Measurements from ENCODE around the gene MEX3B. TPM values are rescaled to one million over a fixed set of nuclear protein-coding genes. Genes with fewer than 3 reads are reported as not detected.
A peak's percentile ranks its signal among the peaks of the same experiment; 100 is the strongest.

The MEX3B gene
- polyA plus RNA-seq, 4 donors = 0.95 to 3.0 TPM; not detected in 2

DNA sequence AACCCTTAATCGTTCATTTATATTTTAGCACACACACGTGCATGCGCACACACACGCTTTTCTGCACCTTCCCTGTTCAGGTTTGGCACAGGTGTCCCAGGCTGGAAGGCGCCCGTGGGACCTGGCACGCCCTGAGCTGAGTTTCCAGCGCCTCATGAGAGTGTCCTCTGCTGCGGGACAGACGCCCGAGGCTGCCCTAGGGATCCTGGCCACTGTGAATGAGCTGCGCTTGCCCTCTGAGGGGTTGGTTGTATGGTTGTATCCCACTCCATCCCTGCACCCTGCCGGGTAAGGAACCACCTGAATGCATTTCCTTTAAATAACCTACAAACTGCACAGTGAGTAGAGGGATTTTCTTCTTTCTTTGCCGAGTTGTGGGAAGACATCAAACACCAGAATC, 12.2 kb upstream of the MEX3B start:
- WGBS, 3 donors = 4 to 8% (median 6%) methylated on average over 14 of the region's 14 CpGs
- H3K36me3 ChIP-seq (ENCODE audit: control insufficient read depth in 3 of 3, insufficient read depth in 2 of 3, low read depth in 1 of 3, low read length in 3 of 3) = no peaks in the 10 kb centered on the region
- H3K4me1 ChIP-seq (ENCODE audit: control insufficient read depth in 3 of 3, insufficient read depth in 2 of 3, low read depth in 1 of 3, low read length in 2 of 3) = no peaks in the 10 kb centered on the region
- DNase-seq (no peak), FAIRE-seq (no peak)
- no peak overlapping the region for H3K4me3 ChIP-seq (ENCODE audit: low read depth in 1 of 3, low read length in 3 of 3)
- no peak overlapping the region for H3K27ac ChIP-seq (ENCODE audit: low read depth in 1 of 3, low read length in 2 of 3)
- no peaks in the 10 kb centered on the region for H3K9me3 ChIP-seq (ENCODE audit: control insufficient read depth in 2 of 2, insufficient read depth in 1 of 2, low read depth in 1 of 2, low read length in 1 of 2)
- peaks cover 0 to 28% (median 12%) of the 10 kb centered on the region in 3 donors for H3K27me3 ChIP-seq (ENCODE audit: control insufficient read depth in 3 of 3, insufficient read depth in 3 of 3, low read length in 3 of 3)

DNA sequence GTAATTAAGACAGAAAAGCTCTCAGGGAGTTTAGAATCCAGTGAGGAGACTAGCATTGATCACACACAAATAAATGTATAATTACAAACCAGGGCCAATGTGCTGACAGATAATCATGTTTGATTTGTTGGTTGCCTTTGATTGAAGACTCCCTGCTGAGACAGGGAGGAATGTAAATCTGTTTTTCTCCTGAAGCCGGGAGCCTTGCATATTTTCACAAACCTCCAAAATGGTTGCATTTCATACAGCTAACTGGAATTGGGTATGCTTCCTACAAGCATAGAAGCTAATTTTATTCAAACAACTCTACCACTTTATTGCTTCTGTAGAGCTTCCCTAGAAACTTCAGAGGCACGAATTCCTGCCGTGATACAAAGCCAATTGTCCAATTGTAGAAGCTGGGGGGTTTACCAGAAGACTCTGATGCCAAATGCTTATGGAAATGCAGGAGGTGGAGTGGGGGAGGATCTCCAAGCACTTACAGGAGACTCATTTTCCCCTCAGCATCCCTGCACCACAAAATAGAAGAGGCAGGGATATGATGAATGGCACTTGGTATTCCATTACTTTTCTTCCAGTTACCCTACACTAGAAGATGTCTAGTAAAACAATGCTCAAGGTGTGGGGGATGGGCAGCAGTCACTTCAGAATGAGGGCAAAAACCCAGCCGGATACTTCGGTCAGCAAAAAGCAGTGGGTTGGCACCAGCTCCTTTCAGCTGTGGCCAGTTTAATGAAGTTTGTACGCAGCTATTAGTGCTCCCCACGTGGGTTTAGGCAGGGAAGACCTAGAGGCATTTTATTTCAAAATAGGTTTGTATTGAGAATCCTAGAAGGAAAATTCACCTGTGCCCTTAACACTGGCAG, 11.4 kb upstream of the MEX3B start:
- DNase-seq (no peak), FAIRE-seq (no peak)
- H3K36me3 ChIP-seq (ENCODE audit: control insufficient read depth in 3 of 3, insufficient read depth in 2 of 3, low read depth in 1 of 3, low read length in 3 of 3) = no peaks in the 10 kb centered on the region
- no peak overlapping the region for H3K4me3 ChIP-seq (ENCODE audit: low read depth in 1 of 3, low read length in 3 of 3)
- H3K4me1 ChIP-seq (ENCODE audit: control insufficient read depth in 3 of 3, insufficient read depth in 2 of 3, low read depth in 1 of 3, low read length in 2 of 3) = no peaks in the 10 kb centered on the region
- no peak overlapping the region for H3K27ac ChIP-seq (ENCODE audit: low read depth in 1 of 3, low read length in 2 of 3)
- WGBS, 3 donors = 17 to 25% (median 22%) methylated on average over 7 of the region's 7 CpGs
- H3K9me3 ChIP-seq (ENCODE audit: control insufficient read depth in 2 of 2, insufficient read depth in 1 of 2, low read depth in 1 of 2, low read length in 1 of 2) = no peaks in the 10 kb centered on the region
- H3K27me3 ChIP-seq (ENCODE audit: control insufficient read depth in 3 of 3, insufficient read depth in 3 of 3, low read length in 3 of 3) = peaks cover 0 to 24% (median 11%) of the 10 kb centered on the region in 3 donors

DNA sequence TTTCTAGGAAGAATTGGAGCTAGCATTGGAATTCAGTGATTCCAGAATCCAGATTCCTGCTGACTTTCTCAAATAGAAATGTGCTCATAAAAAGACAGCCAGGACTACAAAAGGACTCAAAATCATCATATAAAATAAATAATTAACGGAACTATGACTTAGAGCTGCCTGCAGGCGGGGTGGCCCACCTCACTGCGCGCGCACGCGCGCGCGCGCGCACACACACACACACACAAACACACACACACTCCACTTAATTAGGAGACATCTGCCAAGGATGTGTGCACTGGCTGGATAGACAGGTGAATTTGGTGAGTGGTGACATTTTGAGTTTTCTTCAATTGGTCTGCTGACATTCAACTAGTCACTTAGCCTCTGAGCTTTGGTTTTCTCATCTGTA, 6.9 kb upstream of the MEX3B start:
- 91 to 96% (median 92%) methylated on average over 12 of the region's 12 CpGs for WGBS, 3 donors
- no peak overlapping the region for H3K27ac ChIP-seq (ENCODE audit: low read depth in 1 of 3, low read length in 2 of 3)
- FAIRE-seq = no peak
- peaks cover 0 to 1% (median 0%) of the 10 kb centered on the region in 3 donors for H3K4me1 ChIP-seq (ENCODE audit: control insufficient read depth in 3 of 3, insufficient read depth in 2 of 3, low read depth in 1 of 3, low read length in 2 of 3)
- no peak for DNase-seq
- no peak overlapping the region for H3K4me3 ChIP-seq (ENCODE audit: low read depth in 1 of 3, low read length in 3 of 3)
- no peaks in the 10 kb centered on the region for H3K9me3 ChIP-seq (ENCODE audit: control insufficient read depth in 2 of 2, insufficient read depth in 1 of 2, low read depth in 1 of 2, low read length in 1 of 2)
- peaks cover 2 to 33% (median 8%) of the 10 kb centered on the region in 3 donors for H3K27me3 ChIP-seq (ENCODE audit: control insufficient read depth in 3 of 3, insufficient read depth in 3 of 3, low read length in 3 of 3)
- H3K36me3 ChIP-seq (ENCODE audit: control insufficient read depth in 3 of 3, insufficient read depth in 2 of 3, low read depth in 1 of 3, low read length in 3 of 3) = no peaks in the 10 kb centered on the region

DNA sequence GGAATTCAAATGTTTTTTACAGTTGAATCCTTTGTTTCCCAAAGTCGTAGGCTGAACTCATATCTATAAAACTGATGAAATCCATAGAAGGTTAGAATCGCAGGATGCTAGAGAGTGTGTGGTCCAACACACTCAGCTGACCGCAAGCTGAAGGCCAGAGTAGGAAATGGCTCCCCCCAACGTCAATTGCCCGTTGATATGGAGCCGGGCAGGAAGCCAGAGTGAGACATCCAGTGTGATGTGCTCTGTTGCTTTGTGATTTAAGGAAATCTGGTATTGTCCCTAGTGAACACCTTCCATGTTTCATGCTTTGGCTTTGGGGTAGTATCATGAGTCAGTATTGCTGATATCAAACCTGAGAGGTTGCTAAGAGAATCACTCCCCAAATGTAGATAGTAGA, 5.8 kb upstream of the MEX3B start:
- FAIRE-seq (no peak), DNase-seq (no peak)
- H3K36me3 ChIP-seq (ENCODE audit: control insufficient read depth in 3 of 3, insufficient read depth in 2 of 3, low read depth in 1 of 3, low read length in 3 of 3) = no peaks in the 10 kb centered on the region
- no peak overlapping the region for H3K27ac ChIP-seq (ENCODE audit: low read depth in 1 of 3, low read length in 2 of 3)
- H3K4me1 ChIP-seq (ENCODE audit: control insufficient read depth in 3 of 3, insufficient read depth in 2 of 3, low read depth in 1 of 3, low read length in 2 of 3) = peaks cover 0 to 5% (median 0%) of the 10 kb centered on the region in 3 donors
- no peak overlapping the region for H3K4me3 ChIP-seq (ENCODE audit: low read depth in 1 of 3, low read length in 3 of 3)
- H3K9me3 ChIP-seq (ENCODE audit: control insufficient read depth in 2 of 2, insufficient read depth in 1 of 2, low read depth in 1 of 2, low read length in 1 of 2) = no peaks in the 10 kb centered on the region
- 51 to 56% (median 53%) methylated on average over 6 of the region's 6 CpGs for WGBS, 3 donors
- H3K27me3 ChIP-seq (ENCODE audit: control insufficient read depth in 3 of 3, insufficient read depth in 3 of 3, low read length in 3 of 3) = peaks cover 3 to 27% (median 9%) of the 10 kb centered on the region in 3 donors

DNA sequence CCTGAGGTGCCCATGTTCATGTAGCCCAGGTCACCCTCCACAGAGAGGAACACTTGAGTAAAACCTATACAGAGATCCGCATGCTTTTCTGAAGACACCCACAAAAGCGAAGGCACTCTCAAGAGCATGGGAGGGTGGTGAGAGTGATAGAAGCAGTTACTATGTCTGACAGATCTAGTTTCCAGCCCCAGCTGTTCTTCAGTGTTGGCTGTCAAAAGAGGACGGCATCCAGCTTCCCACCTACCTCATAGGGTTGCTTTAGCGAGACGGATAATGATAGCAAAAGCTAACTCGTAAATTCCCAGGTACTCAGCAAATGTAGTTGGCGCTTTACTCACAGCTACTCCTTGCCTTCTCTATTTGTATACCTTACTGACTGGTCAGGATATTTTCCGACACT, 3.0 kb upstream of the MEX3B start:
- no peak for DNase-seq
- H3K4me1 ChIP-seq (ENCODE audit: control insufficient read depth in 3 of 3, insufficient read depth in 2 of 3, low read depth in 1 of 3, low read length in 2 of 3) = peaks cover 0 to 5% (median 0%) of the 10 kb centered on the region in 3 donors
- H3K4me3 ChIP-seq (ENCODE audit: low read depth in 1 of 3, low read length in 3 of 3) = no peak overlapping the region
- peaks cover 0 to under 1% (median 0%) of the 10 kb centered on the region in 3 donors for H3K36me3 ChIP-seq (ENCODE audit: control insufficient read depth in 3 of 3, insufficient read depth in 2 of 3, low read depth in 1 of 3, low read length in 3 of 3)
- no peak for FAIRE-seq
- no peak overlapping the region for H3K27ac ChIP-seq (ENCODE audit: low read depth in 1 of 3, low read length in 2 of 3)
- 74 to 83% (median 77%) methylated on average over 8 of the region's 8 CpGs for WGBS, 3 donors
- no peaks in the 10 kb centered on the region for H3K9me3 ChIP-seq (ENCODE audit: control insufficient read depth in 2 of 2, insufficient read depth in 1 of 2, low read depth in 1 of 2, low read length in 1 of 2)
- peaks cover 6 to 38% (median 11%) of the 10 kb centered on the region in 3 donors for H3K27me3 ChIP-seq (ENCODE audit: control insufficient read depth in 3 of 3, insufficient read depth in 3 of 3, low read length in 3 of 3)

DNA sequence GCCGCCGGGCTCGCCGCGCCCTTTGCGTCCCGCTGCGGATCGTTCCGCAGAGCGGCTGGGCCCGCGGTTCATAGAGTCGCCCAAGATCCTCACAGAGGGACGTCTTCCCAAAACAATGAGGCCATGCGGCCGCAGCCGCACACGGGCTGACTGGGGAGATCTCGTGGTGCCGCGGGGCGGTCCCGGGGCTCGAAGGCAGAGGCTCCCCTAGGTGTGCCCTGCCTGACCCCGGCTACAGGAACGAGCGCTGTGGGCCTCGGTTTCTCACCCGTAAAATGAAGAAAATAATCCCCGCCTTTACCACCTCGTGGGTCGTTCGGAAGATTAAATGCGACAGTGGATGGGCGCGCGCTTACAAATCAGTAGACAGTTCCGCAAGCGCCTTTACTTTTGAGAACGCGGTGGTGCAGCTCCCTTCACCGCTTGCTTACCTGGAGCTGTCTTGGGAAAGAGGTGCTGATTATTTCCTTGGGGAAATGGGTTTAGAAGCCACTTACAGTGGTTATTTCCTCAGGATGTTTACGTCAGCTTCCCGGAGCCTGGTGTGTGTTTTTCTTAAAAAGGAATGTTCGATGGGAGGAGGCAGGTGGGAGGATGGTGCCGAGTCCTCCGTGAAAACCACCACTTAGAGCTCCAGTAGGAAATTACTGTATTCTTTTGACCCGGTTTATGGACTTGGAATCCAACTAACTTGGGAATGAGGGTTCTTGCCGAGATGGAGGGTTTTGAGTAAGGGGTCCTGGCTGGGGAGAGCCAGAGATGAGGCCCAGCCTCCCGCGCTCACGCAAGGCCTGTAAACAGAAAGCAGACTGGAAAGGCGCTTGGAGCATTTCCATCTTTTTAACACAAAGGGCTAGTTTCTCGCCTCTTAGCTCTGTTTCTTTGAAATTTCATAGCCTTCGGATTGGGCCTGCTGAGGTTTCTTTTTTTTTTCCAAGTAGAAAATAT, 1.9 kb upstream of the MEX3B start:
- no peaks in the 10 kb centered on the region for H3K9me3 ChIP-seq (ENCODE audit: control insufficient read depth in 2 of 2, insufficient read depth in 1 of 2, low read depth in 1 of 2, low read length in 1 of 2)
- peaks cover 6 to 48% (median 17%) of the 10 kb centered on the region in 3 donors for H3K27me3 ChIP-seq (ENCODE audit: control insufficient read depth in 3 of 3, insufficient read depth in 3 of 3, low read length in 3 of 3)
- H3K4me3 ChIP-seq (ENCODE audit: low read depth in 1 of 3, low read length in 3 of 3) = peak overlapping the region in 2 of 3 donors; percentile 57 to 66
- peak overlapping the region in 2 of 3 donors; percentile 33 to 77 for H3K27ac ChIP-seq (ENCODE audit: low read depth in 1 of 3, low read length in 2 of 3)
- H3K4me1 ChIP-seq (ENCODE audit: control insufficient read depth in 3 of 3, insufficient read depth in 2 of 3, low read depth in 1 of 3, low read length in 2 of 3) = peaks cover 0 to 5% (median 0%) of the 10 kb centered on the region in 3 donors
- DNase-seq = peak in 1 of 2 donors; percentile 12
- H3K36me3 ChIP-seq (ENCODE audit: control insufficient read depth in 3 of 3, insufficient read depth in 2 of 3, low read depth in 1 of 3, low read length in 3 of 3) = peaks cover 0 to 11% (median 0%) of the 10 kb centered on the region in 3 donors
- no peak for FAIRE-seq
- WGBS, 3 donors = 8 to 11% (median 11%) methylated on average over 51 to 56 of the region's 56 CpGs

DNA sequence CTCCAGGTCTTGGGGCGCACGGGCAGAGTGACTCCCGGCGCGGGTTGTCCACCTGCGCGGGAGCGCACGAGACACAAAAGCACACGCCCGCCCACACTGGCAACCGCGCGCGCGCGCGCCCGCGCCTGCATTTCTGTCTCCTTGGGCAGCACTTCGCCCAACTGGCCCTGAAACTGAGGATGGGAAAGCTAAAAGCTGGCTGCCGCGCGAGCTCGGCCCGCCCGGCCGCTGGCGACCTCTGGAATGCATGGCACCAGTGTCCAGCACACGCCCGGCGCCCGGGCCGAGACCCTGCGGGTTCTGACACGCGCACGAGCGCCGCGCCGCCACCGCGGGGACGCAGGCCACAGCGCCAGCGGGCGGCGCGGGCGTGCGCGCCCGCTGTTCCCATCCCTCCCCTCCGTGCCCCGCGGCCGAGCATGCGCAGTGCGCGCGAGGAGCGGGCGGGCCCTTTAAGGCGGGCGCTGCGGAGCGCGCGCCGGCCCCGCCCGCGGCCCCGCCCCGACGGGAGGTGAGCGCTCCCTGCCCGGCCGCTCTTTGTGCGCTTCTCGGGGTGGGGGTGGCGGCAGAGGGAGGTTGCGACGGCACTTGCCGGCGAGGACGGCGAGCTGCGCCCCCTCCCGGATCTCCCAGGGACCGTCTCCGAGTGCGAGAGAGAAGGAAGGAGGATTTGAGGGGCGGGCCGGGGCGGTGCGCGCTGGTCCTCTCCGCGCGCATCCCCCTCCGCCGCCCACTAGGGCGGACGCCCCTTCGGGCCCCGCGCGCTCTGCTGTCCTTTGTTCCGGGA, 1.0 kb upstream of the MEX3B start:
- H3K27me3 ChIP-seq (ENCODE audit: control insufficient read depth in 3 of 3, insufficient read depth in 3 of 3, low read length in 3 of 3) = peaks cover 6 to 48% (median 17%) of the 10 kb centered on the region in 3 donors
- H3K27ac ChIP-seq (ENCODE audit: low read depth in 1 of 3, low read length in 2 of 3) = peak overlapping the region; percentile 37 to 96 (median 93)
- peak overlapping the region; percentile 62 to 76 (median 66) for H3K4me3 ChIP-seq (ENCODE audit: low read depth in 1 of 3, low read length in 3 of 3)
- H3K9me3 ChIP-seq (ENCODE audit: control insufficient read depth in 2 of 2, insufficient read depth in 1 of 2, low read depth in 1 of 2, low read length in 1 of 2) = no peaks in the 10 kb centered on the region
- H3K36me3 ChIP-seq (ENCODE audit: control insufficient read depth in 3 of 3, insufficient read depth in 2 of 3, low read depth in 1 of 3, low read length in 3 of 3) = peaks cover 0 to 11% (median 0%) of the 10 kb centered on the region in 3 donors
- WGBS, 3 donors = 0 to 1% (median 0%) methylated on average over 51 to 111 of the region's 111 CpGs
- no peak for FAIRE-seq
- peaks cover 0 to 5% (median 0%) of the 10 kb centered on the region in 3 donors for H3K4me1 ChIP-seq (ENCODE audit: control insufficient read depth in 3 of 3, insufficient read depth in 2 of 3, low read depth in 1 of 3, low read length in 2 of 3)
- DNase-seq = peak; percentile 84 to 93
